CD4-positive, alpha-beta T cell (primary cell): Measurements from ENCODE around the gene KLHL2. TPM values are rescaled to one million over a fixed set of nuclear protein-coding genes. Genes with fewer than 3 reads are reported as not detected.

ENCODE experiments used
- ATAC-seq: fragments of 200-7000 bp; cut with Tn5 transposase; one replicate; pipeline ENCODE4 v1.10.0; 2022; ENCODE audit warnings: mild to moderate bottlenecking; ENCODE audit not compliant: poor library complexity
- CTCF ChIA-PET: fragments of 350-600 bp; sonication (Branson Sonifier 250); formaldehyde crosslinking; loops from one replicate; lab custom pipeline; 2021; ENCODE audit warnings: antibody characterized with exemption, inconsistent platforms; lab: Charles Lee
- POLR2A ChIA-PET: fragments of 350-600 bp; sonication (Branson Sonifier 250); formaldehyde crosslinking; loops from one replicate; lab custom pipeline; 2021; ENCODE audit warnings: antibody characterized with exemption, inconsistent platforms; lab: Charles Lee
- DNase-seq, 14 experiments: peaks; one replicate each; pipeline ENCODE4 v3.0.0-alpha.2; 2013 to 2020; ENCODE audit warnings: mixed read lengths in 2 of 14
- H3K27ac ChIP-seq, 2 donors: one replicate each; pipeline versions ENCODE4 v1.5.1 to v1.7.0; 2013; ENCODE audit warnings: low read length in 2 of 2, low read depth in 1 of 2, mild to moderate bottlenecking in 1 of 2
- H3K27me3 ChIP-seq, 2 experiments: 1 replicate in 1 of 2; 2 replicates in 1 of 2; pipeline versions ENCODE4 v1.6.1 to v1.7.0; 2013; ENCODE audit warnings: low read length in 2 of 2, control low read depth in 1 of 2, mild to moderate bottlenecking in 1 of 2, moderate library complexity in 1 of 2; ENCODE audit not compliant: insufficient read depth in 2 of 2, control insufficient read depth in 1 of 2
- H3K36me3 ChIP-seq: one replicate; pipeline ENCODE4 v1.6.1; 2013; ENCODE audit warnings: low read length, control low read depth; ENCODE audit not compliant: insufficient read depth
- H3K4me1 ChIP-seq: one replicate; pipeline ENCODE4 v1.6.1; 2013; ENCODE audit warnings: low read length, control low read depth; ENCODE audit not compliant: insufficient read depth
- H3K4me3 ChIP-seq: one replicate; pipeline ENCODE4 v1.5.1; 2013; ENCODE audit warnings: mild to moderate bottlenecking, low read length, moderate library complexity
- H3K9me3 ChIP-seq, 2 experiments: 1 replicate in 1 of 2; 2 replicates in 1 of 2; pipeline versions ENCODE4 v1.6.1 to v1.7.0; 2013; ENCODE audit warnings: low read length in 2 of 2, mild to moderate bottlenecking in 2 of 2, control low read depth in 1 of 2, moderate library complexity in 1 of 2; ENCODE audit not compliant: control insufficient read depth in 1 of 2, insufficient read depth in 1 of 2
- H3K27ac Mint-ChIP-seq: one replicate; pipeline ENCODE4 v1.8.0; 2020; ENCODE audit warnings: mixed read lengths
- H3K27me3 Mint-ChIP-seq: one replicate; pipeline ENCODE4 v1.8.0; 2021; ENCODE audit warnings: mixed read lengths
- H3K36me3 Mint-ChIP-seq: one replicate; pipeline ENCODE4 v1.8.0; 2021; ENCODE audit warnings: low read depth, mixed read lengths
- H3K4me1 Mint-ChIP-seq: one replicate; pipeline ENCODE4 v1.8.0; 2021; ENCODE audit warnings: low read depth, mixed read lengths
- H3K4me3 Mint-ChIP-seq: one replicate; pipeline ENCODE4 v1.8.0; 2020; ENCODE audit warnings: mild to moderate bottlenecking, mixed read lengths
- H3K9me3 Mint-ChIP-seq: one replicate; pipeline ENCODE4 v1.8.0; 2020; ENCODE audit warnings: mixed read lengths
- CTCF ChIP-seq: fragments of 200-600 bp; IDR thresholded peaks from one replicate; pipeline ENCODE4 v1.8.0; 2022; ENCODE audit warnings: antibody characterized with exemption, mild to moderate bottlenecking
- intact Hi-C, 2 experiments: fragments of 100-400 bp; cut with DNase I in 1 of 2; cut with micrococcal nuclease in 1 of 2; formaldehyde crosslinking; loops; one replicate each; pipeline versions ENCODE4 v1.15.1 to v1.9.0; 2023 to 2025; cut with DNase I, micrococcal nuclease
- total RNA-seq, 174 experiments: library from RNA in 2 of 174; stranded (reverse) in 2 of 174; gene quantifications; one replicate each; pipeline ENCODE4 v1.2.3 and lab custom pipeline; 2021 to 2026

The KLHL2 gene
- total RNA-seq, 2 experiments from 2014 or later: 19.9 to 20.0 TPM

- Mint-ChIP-seq H3K27ac (no peak overlapping the region), H3K9me3 (no peaks in the 10 kb centered on the region), H3K4me3 (no peak overlapping the region), H3K36me3 (no peaks in the 10 kb centered on the region), H3K27me3 (no peaks in the 10 kb centered on the region), H3K4me1 (peaks cover 8% of the 10 kb centered on the region)
- POLR2A ChIA-PET: no interaction called here
- no peaks in the 10 kb centered on the region for H3K27me3 ChIP-seq
- intact Hi-C loops: loop anchor here in 1 of 2 experiments (10.0 kb wide), 1 partner anchor 55 kb away; no protein-coding TSS in a partner anchor
- TF ChIP-seq CTCF: no peak
- CTCF ChIA-PET: no interaction called here
- ATAC-seq: no peak
- no peak overlapping the region for H3K4me3 ChIP-seq
- H3K27ac ChIP-seq: no peak overlapping the region
- no peaks in the 10 kb centered on the region for H3K9me3 ChIP-seq
- H3K36me3 ChIP-seq: no peaks in the 10 kb centered on the region
- DNase-seq: no peak
- peaks cover 5% of the 10 kb centered on the region for H3K4me1 ChIP-seq
Measured at GRCh38 chr4:165199722-165200121, 7.6 kb upstream of the KLHL2 start.

- no peak for TF ChIP-seq CTCF
- no peak for ATAC-seq
- POLR2A ChIA-PET: no interaction called here
- no peaks in the 10 kb centered on the region for H3K9me3 ChIP-seq
- H3K4me1 ChIP-seq: peaks cover 14% of the 10 kb centered on the region
- no peaks in the 10 kb centered on the region for H3K27me3 ChIP-seq
- Mint-ChIP-seq H3K36me3 (no peaks in the 10 kb centered on the region), H3K4me3 (no peak overlapping the region), H3K27ac (no peak overlapping the region), H3K9me3 (no peaks in the 10 kb centered on the region), H3K27me3 (no peaks in the 10 kb centered on the region), H3K4me1 (peaks cover 21% of the 10 kb centered on the region)
- DNase-seq: no peak
- no peaks in the 10 kb centered on the region for H3K36me3 ChIP-seq
- CTCF ChIA-PET: no interaction called here
- intact Hi-C loops: loop anchor here in 1 of 2 experiments (10.0 kb wide), 1 partner anchor 53 kb away; no protein-coding TSS in a partner anchor
- no peak overlapping the region for H3K4me3 ChIP-seq
- no peak overlapping the region for H3K27ac ChIP-seq
Measured at GRCh38 chr4:165201806-165202205, 5.6 kb upstream of the KLHL2 start.

- H3K36me3 Mint-ChIP-seq: peaks cover 6% of the 10 kb centered on the region
- peaks cover 32% of the 10 kb centered on the region for H3K4me1 Mint-ChIP-seq
- intact Hi-C loops: loop anchor here in 1 of 2 experiments (2.0 to 10.0 kb wide), 2 partner anchors 51 to 127 kb away; no protein-coding TSS in a partner anchor
- peak overlapping the region; percentile 42 for H3K27ac Mint-ChIP-seq
- H3K27me3 Mint-ChIP-seq: no peaks in the 10 kb centered on the region
- H3K4me3 ChIP-seq: no peak overlapping the region
- H3K9me3 Mint-ChIP-seq: no peaks in the 10 kb centered on the region
- DNase-seq (no peak), ATAC-seq (no peak)
- H3K27me3 ChIP-seq: no peaks in the 10 kb centered on the region
- POLR2A ChIA-PET: interaction anchor here (1.0 kb wide), 1 partner anchor 124 kb away, joined by 3 read pairs; the partner anchor contains the start of gene MSMO1
- no peaks in the 10 kb centered on the region for H3K36me3 ChIP-seq
- no peak overlapping the region for H3K27ac ChIP-seq
- peaks cover 25% of the 10 kb centered on the region for H3K4me1 ChIP-seq
- CTCF ChIA-PET: interaction anchor here (0.7 kb wide), 1 partner anchor 61 kb away, joined by 3 read pairs; no protein-coding TSS in a partner anchor
- no peak for TF ChIP-seq CTCF
- no peaks in the 10 kb centered on the region for H3K9me3 ChIP-seq
- peak overlapping the region; percentile 26 for H3K4me3 Mint-ChIP-seq
Measured at GRCh38 chr4:165203541-165204461, 3.6 kb upstream of the KLHL2 start.
